ENCODE results near the gene P2RY6. TPM values are rescaled to one million over a fixed set of nuclear protein-coding genes. Genes with fewer than 3 reads are reported as not detected.

P2RY6 gene
- total RNA-seq, 4 donors from 2014 or later: 0.93 to 4.0 (median 2.8) TPM

- Histone ChIP-seq H3K27ac (peak overlapping the region in 2 of 3 donors; percentile 94 to 96), H3K36me3 (no peaks in the 10 kb centered on the region), H3K4me1 (peaks cover 31 to 43% of the 10 kb centered on the region in 2 donors), H3K27me3 (no peaks in the 10 kb centered on the region), H3K4me3 (replicated peaks in 1 of 3) (no peak overlapping the region), H3K9me3 (no peaks in the 10 kb centered on the region)
- TF ChIP-seq, protein P1, sequence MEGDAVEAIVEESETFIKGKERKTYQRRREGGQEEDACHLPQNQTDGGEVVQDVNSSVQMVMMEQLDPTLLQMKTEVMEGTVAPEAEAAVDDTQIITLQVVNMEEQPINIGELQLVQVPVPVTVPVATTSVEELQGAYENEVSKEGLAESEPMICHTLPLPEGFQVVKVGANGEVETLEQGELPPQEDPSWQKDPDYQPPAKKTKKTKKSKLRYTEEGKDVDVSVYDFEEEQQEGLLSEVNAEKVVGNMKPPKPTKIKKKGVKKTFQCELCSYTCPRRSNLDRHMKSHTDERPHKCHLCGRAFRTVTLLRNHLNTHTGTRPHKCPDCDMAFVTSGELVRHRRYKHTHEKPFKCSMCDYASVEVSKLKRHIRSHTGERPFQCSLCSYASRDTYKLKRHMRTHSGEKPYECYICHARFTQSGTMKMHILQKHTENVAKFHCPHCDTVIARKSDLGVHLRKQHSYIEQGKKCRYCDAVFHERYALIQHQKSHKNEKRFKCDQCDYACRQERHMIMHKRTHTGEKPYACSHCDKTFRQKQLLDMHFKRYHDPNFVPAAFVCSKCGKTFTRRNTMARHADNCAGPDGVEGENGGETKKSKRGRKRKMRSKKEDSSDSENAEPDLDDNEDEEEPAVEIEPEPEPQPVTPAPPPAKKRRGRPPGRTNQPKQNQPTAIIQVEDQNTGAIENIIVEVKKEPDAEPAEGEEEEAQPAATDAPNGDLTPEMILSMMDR (IDR thresholded peaks at IDR 0.05): no peak
- no peak for TF ChIP-seq POLR2A (IDR thresholded peaks at IDR 0.05)
- DNase-seq: no peak
- intact Hi-C loops (cut with DNase I): no loop called here
These were observed 12.0 kb upstream of the P2RY6 start for GRCh38 chr11:73260127-73260457.

DNA sequence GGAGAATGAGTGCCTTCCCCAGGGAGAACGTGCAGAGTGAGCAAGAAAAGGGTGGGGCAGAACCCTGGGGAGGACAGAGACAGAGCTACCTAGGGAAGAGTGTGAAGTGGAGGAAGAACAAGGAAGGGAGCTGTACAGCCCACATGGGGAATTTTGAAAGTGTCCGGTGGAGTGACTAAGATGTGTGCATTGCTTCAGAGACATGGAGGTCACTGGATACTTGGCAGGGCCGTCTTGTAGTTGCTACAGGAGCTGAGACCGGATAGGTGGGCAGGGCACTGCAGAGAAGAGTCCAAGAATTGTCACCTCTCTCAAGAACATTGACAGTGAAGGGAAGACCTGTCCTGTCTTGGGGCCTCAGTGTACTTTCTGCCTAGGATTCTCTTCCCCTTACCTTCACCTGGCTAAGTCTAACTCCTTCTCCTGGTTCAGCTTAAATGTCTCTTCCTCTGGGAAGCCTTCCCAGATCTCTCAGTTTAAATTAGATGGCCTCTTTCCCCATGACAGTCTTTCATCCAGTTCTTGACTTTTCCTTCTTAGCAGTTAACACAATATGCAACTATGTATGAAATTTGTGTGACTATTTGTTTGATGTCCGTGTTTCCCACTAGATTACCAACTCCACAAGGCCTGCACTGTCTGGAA is 9.2 kb upstream of the P2RY6 start:
- no peak overlapping the region for H3K27ac ChIP-seq
- intact Hi-C loops (cut with DNase I): no loop called here
- DNase-seq: no peak
- H3K4me1 ChIP-seq: peaks cover 22 to 28% of the 10 kb centered on the region in 2 donors
- H3K27me3 ChIP-seq: no peaks in the 10 kb centered on the region
- no peak overlapping the region for H3K4me3 ChIP-seq (replicated peaks in 1 of 3)
- 76 to 83% methylated on average over 5 of the region's 5 CpGs for WGBS, 2 donors
- no peaks in the 10 kb centered on the region for H3K36me3 ChIP-seq
- TF ChIP-seq, protein P1 (IDR thresholded peaks at IDR 0.05): no peak
- no peak for TF ChIP-seq POLR2A (IDR thresholded peaks at IDR 0.05)
- H3K9me3 ChIP-seq: no peaks in the 10 kb centered on the region

GRCh38 chr11:73263640-73264039 is 8.5 kb upstream of the P2RY6 start:
- no peaks in the 10 kb centered on the region for H3K36me3 ChIP-seq
- 79 to 85% methylated on average over 2 of the region's 2 CpGs for WGBS, 2 donors
- H3K27ac ChIP-seq: no peak overlapping the region

GRCh38 chr11:73265278-73265810 is 6.8 kb upstream of the P2RY6 start:
- Histone ChIP-seq H3K27ac (no peak overlapping the region), H3K9me3 (no peaks in the 10 kb centered on the region), H3K4me3 (replicated peaks in 1 of 3) (no peak overlapping the region), H3K36me3 (no peaks in the 10 kb centered on the region), H3K4me1 (peaks cover 11 to 21% of the 10 kb centered on the region in 2 donors), H3K27me3 (no peaks in the 10 kb centered on the region)
- DNase-seq: no peak
- intact Hi-C loops (cut with DNase I): no loop called here
- WGBS, 2 donors: 91% methylated on average over 4 of the region's 4 CpGs
- TF ChIP-seq, protein P1 (IDR thresholded peaks at IDR 0.05): no peak
- TF ChIP-seq POLR2A (IDR thresholded peaks at IDR 0.05): no peak

More at GRCh38 chr11:73263640-73264039, 8.5 kb upstream of the P2RY6 start:
- H3K4me1 ChIP-seq: peaks cover 15 to 21% of the 10 kb centered on the region in 2 donors
- intact Hi-C loops (cut with DNase I): no loop called here
- no peaks in the 10 kb centered on the region for H3K27me3 ChIP-seq
- DNase-seq: no peak
- no peak overlapping the region for H3K4me3 ChIP-seq (replicated peaks in 1 of 3)
- TF ChIP-seq POLR2A (IDR thresholded peaks at IDR 0.05): no peak
- TF ChIP-seq, protein P1 (IDR thresholded peaks at IDR 0.05): no peak
- no peaks in the 10 kb centered on the region for H3K9me3 ChIP-seq

DNA sequence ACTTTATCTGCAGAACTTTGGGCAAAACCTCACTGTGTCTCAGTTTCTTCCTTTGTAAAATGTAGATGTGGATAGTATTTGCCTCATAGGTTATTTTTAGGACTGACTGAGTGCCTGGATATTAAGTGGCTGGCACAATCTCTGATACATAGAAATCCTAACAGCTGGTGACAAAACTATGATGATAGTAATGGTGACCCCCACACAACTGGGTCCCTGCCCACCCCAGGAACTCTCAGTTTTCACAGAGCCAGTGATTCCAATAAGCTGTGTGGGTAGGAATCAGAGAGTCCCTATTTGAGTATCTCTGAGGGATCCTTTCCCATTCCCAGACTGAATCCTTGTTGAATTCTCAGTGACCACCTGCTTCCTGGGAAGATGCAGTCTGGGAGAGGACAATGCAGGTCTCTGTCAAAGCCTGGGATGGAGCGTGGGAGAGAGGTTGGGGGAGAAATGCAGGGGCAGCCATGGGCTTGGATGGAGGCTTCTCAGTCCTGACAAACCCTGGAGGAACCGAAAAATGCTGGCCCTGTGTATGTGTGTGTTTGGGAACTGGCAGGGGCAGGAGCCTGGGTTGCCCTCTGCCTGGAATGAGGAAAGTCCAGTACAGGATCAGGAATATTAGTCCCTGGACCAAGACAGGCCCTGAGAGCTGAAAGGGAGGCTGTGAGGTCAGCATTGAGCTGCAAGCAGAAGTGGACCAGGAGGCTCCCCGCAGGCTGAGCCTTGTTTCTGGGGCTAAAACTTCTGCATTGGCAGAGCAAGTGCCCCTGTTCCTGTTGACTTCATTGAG is 6.1 kb upstream of the P2RY6 start:
- Histone ChIP-seq H3K4me1 (peaks cover 11 to 28% of the 10 kb centered on the region in 2 donors), H3K36me3 (no peaks in the 10 kb centered on the region), H3K9me3 (no peaks in the 10 kb centered on the region), H3K27ac (no peak overlapping the region), H3K27me3 (no peaks in the 10 kb centered on the region), H3K4me3 (replicated peaks in 1 of 3) (no peak overlapping the region)
- WGBS, 2 donors: 89% methylated on average over 3 of the region's 3 CpGs
- intact Hi-C loops (cut with DNase I): no loop called here
- TF ChIP-seq POLR2A (IDR thresholded peaks at IDR 0.05): no peak
- TF ChIP-seq, protein P1 (IDR thresholded peaks at IDR 0.05): no peak
- no peak for DNase-seq

All from thyroid gland (tissue), 4 donors.